ENCODE data around the gene FRY. TPM values are rescaled to one million over a fixed set of nuclear protein-coding genes. Genes with fewer than 3 reads are reported as not detected.

Gene FRY
- total RNA-seq, 1 donor from 2014 or later, result 0.52 TPM

GRCh38 chr13:32222046-32222676 is 190.6 kb downstream of the FRY start:
- no peak for DNase-seq (ENCODE audit: low read depth)
- TF ChIP-seq CTCF (conservative IDR thresholded peaks at IDR 0.05; ENCODE audit: low read depth, low read length), result no peak

GRCh38 chr13:32224916-32225315 is 193.3 kb downstream of the FRY start:
- DNase-seq (ENCODE audit: low read depth), result no peak
- TF ChIP-seq CTCF (conservative IDR thresholded peaks at IDR 0.05; ENCODE audit: low read depth, low read length), result no peak

More at GRCh38 chr13:32222046-32222676, 190.6 kb downstream of the FRY start:
- H3K4me3 ChIP-seq (ENCODE audit: low read depth, low read length), result no peak overlapping the region

GRCh38 chr13:32225481-32225931 is 193.9 kb downstream of the FRY start:
- TF ChIP-seq CTCF (conservative IDR thresholded peaks at IDR 0.05; ENCODE audit: low read depth, low read length), result no peak
- H3K4me3 ChIP-seq (ENCODE audit: low read depth, low read length), result no peak overlapping the region
- no peak for DNase-seq (ENCODE audit: low read depth)

More at GRCh38 chr13:32224916-32225315, 193.3 kb downstream of the FRY start:
- no peak overlapping the region for H3K4me3 ChIP-seq (ENCODE audit: low read depth, low read length)

GRCh38 chr13:32228330-32229041 is 196.9 kb downstream of the FRY start:
- no peak for TF ChIP-seq CTCF (conservative IDR thresholded peaks at IDR 0.05; ENCODE audit: low read depth, low read length)
- no peak for DNase-seq (ENCODE audit: low read depth)
- no peak overlapping the region for H3K4me3 ChIP-seq (ENCODE audit: low read depth, low read length)

- no peak overlapping the region for H3K4me3 ChIP-seq (ENCODE audit: low read depth, low read length)
- no peak for TF ChIP-seq CTCF (conservative IDR thresholded peaks at IDR 0.05; ENCODE audit: low read depth, low read length)
- no peak for DNase-seq (ENCODE audit: low read depth)
These were observed 197.9 kb downstream of the FRY start for GRCh38 chr13:32229443-32229842.

GRCh38 chr13:32232263-32232662 is 200.7 kb downstream of the FRY start:
- no peak for DNase-seq (ENCODE audit: low read depth)
- H3K4me3 ChIP-seq (ENCODE audit: low read depth, low read length), result no peak overlapping the region
- TF ChIP-seq CTCF (conservative IDR thresholded peaks at IDR 0.05; ENCODE audit: low read depth, low read length), result no peak

Data from epithelial cell of proximal tubule (primary cell).